SKM-1 (cell line): ENCODE results near the gene LITAFD.
"Not testable (repeated sequence)": the region's sequence is repeated elsewhere in the genome, so short reads cannot be mapped to it uniquely, and the experiment has no call there.

ENCODE experiments used
- DNase-seq: peaks from one replicate; lab custom pipeline; 2025; ENCODE audit not compliant: unreplicated experiment; lab: John Stamatoyannopoulos, UW

Gene LITAFD

GRCh38 chr16:8893976-8894690 is 12.0 kb downstream of the LITAFD start:
- DNase-seq: no peak

GRCh38 chr16:8894736-8895334 is 12.7 kb downstream of the LITAFD start:
- DNase-seq: no peak

GRCh38 chr16:8898660-8899318 is 16.6 kb downstream of the LITAFD start:
- DNase-seq: no peak

GRCh38 chr16:8899709-8900317 is 17.7 kb downstream of the LITAFD start:
- no peak for DNase-seq

- no peak for DNase-seq
These were observed 18.2 kb downstream of the LITAFD start for GRCh38 chr16:8900343-8900742.

GRCh38 chr16:8901320-8901861 is 19.2 kb downstream of the LITAFD start:
- DNase-seq: no peak

GRCh38 chr16:8903004-8903403 is 20.9 kb downstream of the LITAFD start:
- no peak for DNase-seq

GRCh38 chr16:8904018-8904430 is 21.9 kb downstream of the LITAFD start:
- DNase-seq: no peak

GRCh38 chr16:8905168-8905762 is 23.1 kb downstream of the LITAFD start:
- DNase-seq: no peak

- no peak for DNase-seq
These were observed 23.8 kb downstream of the LITAFD start for GRCh38 chr16:8905795-8906591.

- DNase-seq: no peak
These were observed 24.9 kb downstream of the LITAFD start for GRCh38 chr16:8907096-8907495.

GRCh38 chr16:8908810-8909468 is 26.8 kb downstream of the LITAFD start:
- DNase-seq: no peak

- no peak for DNase-seq
These were observed 28.7 kb downstream of the LITAFD start for GRCh38 chr16:8910811-8911210.

GRCh38 chr16:8912793-8913192 is 30.6 kb downstream of the LITAFD start:
- no peak for DNase-seq

- DNase-seq: no peak
These were observed 31.9 kb downstream of the LITAFD start for GRCh38 chr16:8914098-8914497.

- DNase-seq: no peak
These were observed 33.7 kb downstream of the LITAFD start for GRCh38 chr16:8915722-8916301.

GRCh38 chr16:8916541-8917225 is 34.5 kb downstream of the LITAFD start:
- DNase-seq: no peak

- not testable (repeated sequence) for DNase-seq
These were observed 35.2 kb downstream of the LITAFD start for GRCh38 chr16:8917336-8917735.
